Fibroblast of the aortic adventitia (primary cell): Measurements from ENCODE around the gene MRRF. TPM values are rescaled to one million over a fixed set of nuclear protein-coding genes. Genes with fewer than 3 reads are reported as not detected.

Source experiments
- DNase-seq: peaks from one replicate; pipeline ENCODE4 v3.0.0-alpha.2; 2010; ENCODE audit warnings: low read depth
- H3K4me3 ChIP-seq: 2 replicates; pipeline ENCODE4 v1.5.1; 2011; ENCODE audit warnings: low read depth, mild to moderate bottlenecking, control low read depth, low read length, moderate library complexity
- total RNA-seq: library from RNA; depleted of rRNA; stranded (reverse); fragments of >200 nt; gene quantifications from 2 replicates; pipeline ENCODE4 v1.2.3, GENCODE V29; 2012; ENCODE audit warnings: low replicate concordance
- TF ChIP-seq, protein P1 (sequence below): IDR thresholded peaks from 2 replicates; pipeline ENCODE4 v1.5.1; 2011; ENCODE audit warnings: mild to moderate bottlenecking, low read length, control low read depth, inconsistent platforms; ENCODE audit not compliant: insufficient read depth

Gene MRRF
- total RNA-seq, 1 donor, result 40.0 TPM

DNA sequence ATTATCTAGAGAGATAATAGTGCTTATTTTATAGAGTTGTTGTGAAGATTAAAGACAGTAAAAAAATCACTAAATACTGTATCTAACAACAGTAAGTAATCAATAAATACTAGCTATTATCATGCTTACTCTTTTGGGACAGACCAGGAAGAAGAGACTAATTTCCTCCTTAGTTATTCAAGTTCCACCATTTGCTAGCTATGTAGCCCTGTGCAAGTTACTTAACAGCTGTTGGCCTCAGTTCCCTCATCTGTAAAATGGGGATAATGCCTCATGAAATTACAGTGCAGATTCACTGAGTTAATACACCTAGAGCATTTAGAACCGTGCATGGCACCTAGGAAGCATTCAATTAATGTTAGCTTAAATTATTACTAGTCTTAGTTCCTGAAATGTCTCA, 2.6 kb upstream of the MRRF start:
- no peak overlapping the region for H3K4me3 ChIP-seq
- TF ChIP-seq, protein P1, sequence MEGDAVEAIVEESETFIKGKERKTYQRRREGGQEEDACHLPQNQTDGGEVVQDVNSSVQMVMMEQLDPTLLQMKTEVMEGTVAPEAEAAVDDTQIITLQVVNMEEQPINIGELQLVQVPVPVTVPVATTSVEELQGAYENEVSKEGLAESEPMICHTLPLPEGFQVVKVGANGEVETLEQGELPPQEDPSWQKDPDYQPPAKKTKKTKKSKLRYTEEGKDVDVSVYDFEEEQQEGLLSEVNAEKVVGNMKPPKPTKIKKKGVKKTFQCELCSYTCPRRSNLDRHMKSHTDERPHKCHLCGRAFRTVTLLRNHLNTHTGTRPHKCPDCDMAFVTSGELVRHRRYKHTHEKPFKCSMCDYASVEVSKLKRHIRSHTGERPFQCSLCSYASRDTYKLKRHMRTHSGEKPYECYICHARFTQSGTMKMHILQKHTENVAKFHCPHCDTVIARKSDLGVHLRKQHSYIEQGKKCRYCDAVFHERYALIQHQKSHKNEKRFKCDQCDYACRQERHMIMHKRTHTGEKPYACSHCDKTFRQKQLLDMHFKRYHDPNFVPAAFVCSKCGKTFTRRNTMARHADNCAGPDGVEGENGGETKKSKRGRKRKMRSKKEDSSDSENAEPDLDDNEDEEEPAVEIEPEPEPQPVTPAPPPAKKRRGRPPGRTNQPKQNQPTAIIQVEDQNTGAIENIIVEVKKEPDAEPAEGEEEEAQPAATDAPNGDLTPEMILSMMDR, result no peak
- DNase-seq, result no peak

DNA sequence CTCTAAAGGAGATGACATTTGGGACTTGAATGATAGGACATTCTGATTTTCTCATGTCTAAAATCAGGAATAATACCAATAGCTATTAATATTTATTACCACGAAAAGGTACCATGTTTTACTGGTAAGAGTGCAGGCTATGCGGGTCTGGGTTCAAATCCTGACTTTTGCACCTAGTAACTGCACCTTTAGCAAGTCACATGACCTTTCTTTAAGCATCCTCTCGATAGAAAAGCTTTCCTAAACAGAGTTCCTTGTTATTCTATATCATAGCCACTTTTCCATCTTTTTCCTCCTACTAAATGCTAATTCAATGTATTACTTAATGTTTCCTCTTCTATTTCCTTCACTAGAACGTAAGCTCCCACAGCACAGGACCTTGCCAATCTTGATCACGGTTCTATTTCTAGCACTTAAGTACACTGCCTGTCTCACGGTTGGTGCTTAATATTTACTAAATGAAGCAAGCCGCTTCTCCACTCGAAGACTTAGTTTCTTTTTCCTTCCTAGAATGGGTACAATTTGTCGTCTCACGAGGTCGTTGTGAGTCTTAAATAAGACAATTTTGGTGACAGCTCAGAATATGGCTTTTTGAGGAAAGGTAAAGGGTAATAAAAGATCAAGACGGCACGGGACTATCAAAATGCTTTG, 858 bp upstream of the MRRF start:
- DNase-seq, result peak; percentile 34
- peak overlapping the region; percentile 81 for H3K4me3 ChIP-seq
- TF ChIP-seq, protein P1, result no peak

DNA sequence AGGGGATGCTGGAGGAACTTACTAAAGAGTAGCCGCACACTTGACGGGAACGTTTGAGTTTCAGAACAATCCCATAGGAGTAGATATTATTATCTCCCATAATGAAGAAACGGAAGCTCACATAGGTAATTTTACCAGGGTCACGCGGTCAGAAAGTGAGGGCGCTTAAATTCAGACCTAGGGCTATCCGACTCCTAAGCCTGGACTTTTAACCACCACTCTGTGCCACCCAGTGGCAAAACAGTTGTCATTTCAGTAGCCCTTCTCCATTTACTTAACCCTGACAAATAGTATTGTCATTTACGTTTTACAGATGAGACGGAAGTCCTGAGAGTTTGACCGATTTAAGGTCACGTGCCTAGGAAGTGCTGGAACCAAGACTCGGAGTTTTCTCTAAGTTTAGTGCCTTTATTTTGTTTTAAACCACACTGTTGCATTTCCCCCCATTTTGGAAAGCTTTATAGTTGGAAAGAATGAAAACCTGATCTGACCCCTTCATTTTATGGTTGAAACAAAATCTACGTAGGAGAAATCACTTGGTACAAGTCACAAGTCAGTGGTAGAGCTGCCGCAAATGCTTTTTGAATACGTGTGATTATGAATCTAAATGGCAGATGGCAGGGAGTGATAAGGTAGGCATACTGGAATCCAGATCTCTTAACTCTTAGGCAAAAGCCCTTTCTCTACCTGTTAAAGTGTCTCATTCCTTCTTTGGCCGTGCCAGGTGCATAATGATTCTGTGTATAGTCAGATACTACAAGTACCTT, 650 bp downstream of the MRRF start:
- peak; percentile 34 for DNase-seq
- peak overlapping the region; percentile 81 for H3K4me3 ChIP-seq

DNA sequence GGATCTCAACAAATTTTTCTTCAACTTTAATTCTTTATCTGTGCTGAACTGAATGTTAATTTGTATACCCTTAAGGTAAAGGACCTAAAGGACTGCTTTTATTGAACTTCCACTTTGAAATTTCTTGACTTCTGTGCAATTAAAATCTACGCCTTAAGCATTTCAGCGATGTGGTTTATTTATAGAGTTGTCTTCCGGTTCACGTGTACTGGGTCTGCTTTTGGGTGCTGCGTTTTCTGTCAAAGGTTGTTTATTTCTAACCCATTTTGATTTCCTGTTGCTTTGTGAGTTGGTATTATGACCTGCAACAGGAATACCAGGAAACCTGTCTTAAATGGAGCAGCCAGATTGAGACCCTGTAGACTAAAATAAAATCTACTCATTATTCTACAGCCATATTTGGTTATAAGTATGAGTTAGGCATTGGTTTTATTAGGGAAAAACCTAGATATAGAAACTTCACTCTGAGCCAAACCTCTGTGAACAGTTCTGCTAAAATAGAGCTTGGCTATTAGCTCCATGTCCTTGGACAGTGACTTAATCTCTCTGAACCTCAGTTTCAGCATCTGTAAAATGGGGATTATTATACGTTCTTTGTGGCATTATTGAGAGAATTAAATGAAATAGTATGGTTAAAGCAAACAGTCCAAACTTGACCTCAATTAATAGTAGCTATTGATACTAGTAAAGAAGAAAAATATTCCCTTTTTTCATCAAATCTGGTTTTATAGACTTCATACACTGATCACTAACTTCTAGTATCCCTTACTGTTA, 3.5 kb downstream of the MRRF start:
- no peak for DNase-seq
- H3K4me3 ChIP-seq, result no peak overlapping the region
- TF ChIP-seq, protein P1, result no peak

More for the DNA sequence above, 650 bp downstream of the MRRF start:
- TF ChIP-seq, protein P1, result no peak

DNA sequence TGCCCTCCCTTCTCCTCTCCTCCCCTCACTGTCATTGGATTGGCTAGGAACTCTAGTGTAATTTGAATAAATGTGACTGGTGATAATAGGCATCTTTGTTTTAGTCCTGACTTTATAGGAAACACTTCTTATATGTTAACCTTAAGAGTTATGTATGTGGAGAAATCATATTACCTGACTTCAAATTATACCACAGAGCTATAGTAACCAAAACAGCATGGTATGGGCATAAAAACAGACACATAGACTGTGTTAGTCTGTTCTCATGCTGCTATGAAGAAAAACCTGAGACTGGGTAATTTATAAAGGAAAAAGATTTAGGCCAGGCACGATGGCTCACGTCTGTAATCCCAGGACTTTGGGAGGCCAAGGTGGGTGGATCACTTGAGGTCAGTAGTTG, 9.4 kb downstream of the MRRF start:
- no peak for DNase-seq
- TF ChIP-seq, protein P1, result no peak
- H3K4me3 ChIP-seq, result no peak overlapping the region

DNA sequence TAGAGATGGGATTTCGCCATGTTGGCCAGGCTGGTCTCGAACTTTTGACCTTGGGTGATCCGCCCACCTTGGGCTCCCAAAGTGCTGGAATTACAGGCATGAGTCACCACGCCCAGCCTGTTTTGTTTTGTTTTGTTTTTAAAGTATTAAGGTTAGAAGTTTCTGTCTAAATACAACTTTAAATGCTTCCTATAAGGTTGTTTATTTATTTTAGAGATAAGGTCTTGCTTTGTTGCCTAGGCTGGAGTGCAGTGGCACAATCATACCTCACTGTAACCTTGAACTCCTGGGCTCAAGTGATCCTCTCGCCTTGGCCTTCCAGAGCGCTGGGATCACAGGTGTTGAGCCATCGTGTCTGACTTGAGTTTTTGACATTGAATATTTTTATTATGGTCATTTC, 11.4 kb downstream of the MRRF start:
- no peak overlapping the region for H3K4me3 ChIP-seq
- no peak for DNase-seq
- TF ChIP-seq, protein P1, result no peak
